Neural cell (in vitro differentiated cells): ENCODE measurements around the gene FLAD1.

Experiments
- EP300 ChIP-seq: fragments of 450-650 bp; conservative IDR thresholded peaks from 2 replicates; pipeline ENCODE4 v1.6.1; 2014; ENCODE audit warnings: antibody characterized with exemption, mild to moderate bottlenecking, moderate library complexity; ENCODE audit not compliant: poor library complexity, severe bottlenecking
- EZH2 ChIP-seq: fragments of 200-600, 300-800 bp; shearing (Covaris generic), sonication (generic); IDR thresholded peaks from 2 replicates; pipeline ENCODE4 v1.6.1; 2014; ENCODE audit warnings: antibody characterized with exemption, low read length, borderline replicate concordance, mild to moderate bottlenecking; ENCODE audit not compliant: insufficient read depth, poor library complexity, severe bottlenecking
- POLR2AphosphoS5 ChIP-seq: IDR thresholded peaks from 2 replicates; pipeline ENCODE4 v1.6.1; 2012
- RAD21 ChIP-seq: fragments of 450-650 bp; conservative IDR thresholded peaks from 2 replicates; pipeline ENCODE4 v1.6.1; 2014; ENCODE audit warnings: antibody characterized with exemption, mild to moderate bottlenecking, moderate library complexity
- TAF1 ChIP-seq: IDR thresholded peaks from 2 replicates; pipeline ENCODE4 v1.6.1; 2012; ENCODE audit warnings: low read depth
- TF ChIP-seq, protein P1 (sequence below): fragments of 450-650 bp; IDR thresholded peaks from 2 replicates; pipeline ENCODE4 v1.5.1; 2014; ENCODE audit warnings: antibody characterized with exemption, mild to moderate bottlenecking, moderate library complexity; ENCODE audit not compliant: poor library complexity, severe bottlenecking
- TF ChIP-seq, protein P2 (sequence below): IDR thresholded peaks from 2 replicates; pipeline ENCODE4 v1.6.1; 2012; ENCODE audit warnings: borderline replicate concordance

DNA sequence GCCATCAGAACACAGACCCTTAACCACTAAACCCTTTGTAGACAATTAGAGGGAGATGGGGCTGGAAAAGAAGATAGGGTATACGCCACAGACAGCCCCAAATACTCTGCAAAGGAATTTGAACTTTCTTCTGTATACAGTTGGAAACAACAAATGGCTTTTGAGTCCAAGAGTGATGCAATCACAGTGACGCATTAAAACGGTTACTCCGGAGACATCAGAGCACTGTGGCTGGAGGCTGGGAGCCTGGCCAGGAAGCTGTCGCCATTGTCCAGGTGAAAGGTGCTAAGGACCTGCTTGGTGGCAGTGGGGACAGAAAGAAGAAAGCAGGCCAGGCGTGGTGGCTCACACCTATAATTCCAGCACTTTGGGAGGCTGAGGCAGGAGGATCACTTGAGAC, 4.2 kb downstream of the FLAD1 start:
- no peak for TF ChIP-seq POLR2AphosphoS5
- no peak for TF ChIP-seq RAD21
- TF ChIP-seq, protein P1, sequence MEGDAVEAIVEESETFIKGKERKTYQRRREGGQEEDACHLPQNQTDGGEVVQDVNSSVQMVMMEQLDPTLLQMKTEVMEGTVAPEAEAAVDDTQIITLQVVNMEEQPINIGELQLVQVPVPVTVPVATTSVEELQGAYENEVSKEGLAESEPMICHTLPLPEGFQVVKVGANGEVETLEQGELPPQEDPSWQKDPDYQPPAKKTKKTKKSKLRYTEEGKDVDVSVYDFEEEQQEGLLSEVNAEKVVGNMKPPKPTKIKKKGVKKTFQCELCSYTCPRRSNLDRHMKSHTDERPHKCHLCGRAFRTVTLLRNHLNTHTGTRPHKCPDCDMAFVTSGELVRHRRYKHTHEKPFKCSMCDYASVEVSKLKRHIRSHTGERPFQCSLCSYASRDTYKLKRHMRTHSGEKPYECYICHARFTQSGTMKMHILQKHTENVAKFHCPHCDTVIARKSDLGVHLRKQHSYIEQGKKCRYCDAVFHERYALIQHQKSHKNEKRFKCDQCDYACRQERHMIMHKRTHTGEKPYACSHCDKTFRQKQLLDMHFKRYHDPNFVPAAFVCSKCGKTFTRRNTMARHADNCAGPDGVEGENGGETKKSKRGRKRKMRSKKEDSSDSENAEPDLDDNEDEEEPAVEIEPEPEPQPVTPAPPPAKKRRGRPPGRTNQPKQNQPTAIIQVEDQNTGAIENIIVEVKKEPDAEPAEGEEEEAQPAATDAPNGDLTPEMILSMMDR: no peak
- no peak for TF ChIP-seq TAF1
- no peak for TF ChIP-seq EZH2
- TF ChIP-seq, protein P2, sequence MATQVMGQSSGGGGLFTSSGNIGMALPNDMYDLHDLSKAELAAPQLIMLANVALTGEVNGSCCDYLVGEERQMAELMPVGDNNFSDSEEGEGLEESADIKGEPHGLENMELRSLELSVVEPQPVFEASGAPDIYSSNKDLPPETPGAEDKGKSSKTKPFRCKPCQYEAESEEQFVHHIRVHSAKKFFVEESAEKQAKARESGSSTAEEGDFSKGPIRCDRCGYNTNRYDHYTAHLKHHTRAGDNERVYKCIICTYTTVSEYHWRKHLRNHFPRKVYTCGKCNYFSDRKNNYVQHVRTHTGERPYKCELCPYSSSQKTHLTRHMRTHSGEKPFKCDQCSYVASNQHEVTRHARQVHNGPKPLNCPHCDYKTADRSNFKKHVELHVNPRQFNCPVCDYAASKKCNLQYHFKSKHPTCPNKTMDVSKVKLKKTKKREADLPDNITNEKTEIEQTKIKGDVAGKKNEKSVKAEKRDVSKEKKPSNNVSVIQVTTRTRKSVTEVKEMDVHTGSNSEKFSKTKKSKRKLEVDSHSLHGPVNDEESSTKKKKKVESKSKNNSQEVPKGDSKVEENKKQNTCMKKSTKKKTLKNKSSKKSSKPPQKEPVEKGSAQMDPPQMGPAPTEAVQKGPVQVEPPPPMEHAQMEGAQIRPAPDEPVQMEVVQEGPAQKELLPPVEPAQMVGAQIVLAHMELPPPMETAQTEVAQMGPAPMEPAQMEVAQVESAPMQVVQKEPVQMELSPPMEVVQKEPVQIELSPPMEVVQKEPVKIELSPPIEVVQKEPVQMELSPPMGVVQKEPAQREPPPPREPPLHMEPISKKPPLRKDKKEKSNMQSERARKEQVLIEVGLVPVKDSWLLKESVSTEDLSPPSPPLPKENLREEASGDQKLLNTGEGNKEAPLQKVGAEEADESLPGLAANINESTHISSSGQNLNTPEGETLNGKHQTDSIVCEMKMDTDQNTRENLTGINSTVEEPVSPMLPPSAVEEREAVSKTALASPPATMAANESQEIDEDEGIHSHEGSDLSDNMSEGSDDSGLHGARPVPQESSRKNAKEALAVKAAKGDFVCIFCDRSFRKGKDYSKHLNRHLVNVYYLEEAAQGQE: no peak
- no peak for TF ChIP-seq EP300
